DOHH2 (cell line): ENCODE measurements around the gene PPCDC.

ENCODE experiments used
- H3F3A ChIP-seq: fragments of 200-600 bp; sonication (generic), shearing (Covaris generic); 2 replicates; pipeline ENCODE4 v1.6.0; 2016; ENCODE audit warnings: antibody characterized with exemption, mild to moderate bottlenecking; ENCODE audit not compliant: control insufficient read depth, insufficient read depth
- H3K27ac ChIP-seq: fragments of 200-600 bp; sonication (generic); 2 replicates; pipeline ENCODE4 v1.5.1; 2014; ENCODE audit warnings: low read depth, mild to moderate bottlenecking, low read length, moderate library complexity
- H3K27me3 ChIP-seq: fragments of 200-600 bp; sonication (generic); 2 replicates; pipeline ENCODE4 v1.6.1; 2014; ENCODE audit warnings: mild to moderate bottlenecking, low read length, mixed read lengths; ENCODE audit not compliant: control insufficient read depth
- H3K36me3 ChIP-seq: fragments of 200-600 bp; sonication (generic); 2 replicates; pipeline ENCODE4 v1.6.1; 2014; ENCODE audit warnings: mild to moderate bottlenecking, low read length, moderate library complexity, mixed read lengths; ENCODE audit not compliant: control insufficient read depth
- H3K4me1 ChIP-seq: fragments of 200-600 bp; sonication (generic); 2 replicates; pipeline ENCODE4 v1.6.1; 2014; ENCODE audit warnings: mild to moderate bottlenecking, low read length, mixed read lengths; ENCODE audit not compliant: control insufficient read depth
- H3K4me2 ChIP-seq: fragments of 200-600 bp; sonication (generic); 2 replicates; pipeline ENCODE4 v1.6.0; 2014; ENCODE audit warnings: mild to moderate bottlenecking, low read length, moderate library complexity
- H3K4me3 ChIP-seq: fragments of 200-600 bp; sonication (generic); 2 replicates; pipeline ENCODE4 v1.5.1; 2014; ENCODE audit warnings: mild to moderate bottlenecking, low read length, mixed read lengths
- H3K79me2 ChIP-seq: fragments of 200-600 bp; sonication (generic); 2 replicates; pipeline ENCODE4 v1.6.1; 2014; ENCODE audit warnings: mild to moderate bottlenecking, low read length, mixed read lengths; ENCODE audit not compliant: control insufficient read depth
- H3K9me2 ChIP-seq: fragments of 200-600 bp; sonication (generic); replicated peaks from 2 replicates; pipeline ENCODE4 v1.6.1; 2014; ENCODE audit warnings: mild to moderate bottlenecking, low read length, mixed read lengths; ENCODE audit not compliant: control insufficient read depth
- H3K9me3 ChIP-seq: fragments of 200-600 bp; sonication (generic); 2 replicates; pipeline ENCODE4 v1.6.1; 2014; ENCODE audit warnings: antibody characterized with exemption, low read length, mixed read lengths; ENCODE audit not compliant: control insufficient read depth, insufficient read depth
- H4K20me1 ChIP-seq: fragments of 200-600 bp; sonication (generic); 2 replicates; pipeline ENCODE4 v1.6.0; 2014; ENCODE audit warnings: low read depth, mild to moderate bottlenecking, antibody characterized with exemption, low read length, moderate library complexity; ENCODE audit not compliant: control insufficient read depth, insufficient read depth
- EZH2phosphoT487 ChIP-seq: fragments of 200-600 bp; sonication (generic); IDR thresholded peaks from 2 replicates; pipeline ENCODE4 v1.6.1; 2017; ENCODE audit warnings: borderline replicate concordance, mild to moderate bottlenecking, antibody characterized with exemption, low read length, moderate library complexity, mixed read lengths
- TF ChIP-seq, protein P1 (sequence below): fragments of 200-600 bp; sonication (generic); IDR thresholded peaks from one replicate; pipeline ENCODE4 v1.5.1; 2014; ENCODE audit warnings: antibody characterized with exemption, mild to moderate bottlenecking, low read depth, low read length; ENCODE audit not compliant: poor library complexity, severe bottlenecking

Gene PPCDC

DNA sequence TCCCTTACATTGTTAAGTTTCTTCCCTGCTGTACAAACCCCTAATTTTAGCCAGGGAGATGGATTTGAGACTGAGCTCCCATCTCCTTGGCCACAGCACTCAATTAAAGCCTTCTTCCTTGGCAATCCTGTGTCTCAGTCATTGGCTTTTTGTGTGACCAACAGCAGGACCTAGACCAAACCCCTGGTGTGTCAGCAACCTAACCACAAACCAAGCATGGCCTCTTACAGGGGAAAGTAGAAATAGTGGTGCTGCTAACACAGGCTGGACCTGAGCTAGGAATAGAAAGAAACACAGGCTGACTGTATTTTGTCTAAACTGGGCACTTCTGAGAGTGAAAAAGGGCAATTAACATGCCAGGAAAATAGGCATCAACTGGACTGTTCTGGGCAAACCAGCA, 37.9 kb downstream of the PPCDC start:
- H3K9me3 ChIP-seq, result no peaks in the 10 kb centered on the region
- no peak overlapping the region for H3K4me3 ChIP-seq
- no peaks in the 10 kb centered on the region for H3K36me3 ChIP-seq
- no peaks in the 10 kb centered on the region for H3K79me2 ChIP-seq
- no peaks in the 10 kb centered on the region for H4K20me1 ChIP-seq
- no peaks in the 10 kb centered on the region for H3K27me3 ChIP-seq
- no peak overlapping the region for H3K27ac ChIP-seq
- H3K9me2 ChIP-seq, result no peaks in the 10 kb centered on the region
- no peaks in the 10 kb centered on the region for H3K4me1 ChIP-seq
- TF ChIP-seq, protein P1, sequence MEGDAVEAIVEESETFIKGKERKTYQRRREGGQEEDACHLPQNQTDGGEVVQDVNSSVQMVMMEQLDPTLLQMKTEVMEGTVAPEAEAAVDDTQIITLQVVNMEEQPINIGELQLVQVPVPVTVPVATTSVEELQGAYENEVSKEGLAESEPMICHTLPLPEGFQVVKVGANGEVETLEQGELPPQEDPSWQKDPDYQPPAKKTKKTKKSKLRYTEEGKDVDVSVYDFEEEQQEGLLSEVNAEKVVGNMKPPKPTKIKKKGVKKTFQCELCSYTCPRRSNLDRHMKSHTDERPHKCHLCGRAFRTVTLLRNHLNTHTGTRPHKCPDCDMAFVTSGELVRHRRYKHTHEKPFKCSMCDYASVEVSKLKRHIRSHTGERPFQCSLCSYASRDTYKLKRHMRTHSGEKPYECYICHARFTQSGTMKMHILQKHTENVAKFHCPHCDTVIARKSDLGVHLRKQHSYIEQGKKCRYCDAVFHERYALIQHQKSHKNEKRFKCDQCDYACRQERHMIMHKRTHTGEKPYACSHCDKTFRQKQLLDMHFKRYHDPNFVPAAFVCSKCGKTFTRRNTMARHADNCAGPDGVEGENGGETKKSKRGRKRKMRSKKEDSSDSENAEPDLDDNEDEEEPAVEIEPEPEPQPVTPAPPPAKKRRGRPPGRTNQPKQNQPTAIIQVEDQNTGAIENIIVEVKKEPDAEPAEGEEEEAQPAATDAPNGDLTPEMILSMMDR, result no peak
- no peak for TF ChIP-seq EZH2phosphoT487
- H3F3A ChIP-seq, result no peaks in the 10 kb centered on the region
- no peak overlapping the region for H3K4me2 ChIP-seq

DNA sequence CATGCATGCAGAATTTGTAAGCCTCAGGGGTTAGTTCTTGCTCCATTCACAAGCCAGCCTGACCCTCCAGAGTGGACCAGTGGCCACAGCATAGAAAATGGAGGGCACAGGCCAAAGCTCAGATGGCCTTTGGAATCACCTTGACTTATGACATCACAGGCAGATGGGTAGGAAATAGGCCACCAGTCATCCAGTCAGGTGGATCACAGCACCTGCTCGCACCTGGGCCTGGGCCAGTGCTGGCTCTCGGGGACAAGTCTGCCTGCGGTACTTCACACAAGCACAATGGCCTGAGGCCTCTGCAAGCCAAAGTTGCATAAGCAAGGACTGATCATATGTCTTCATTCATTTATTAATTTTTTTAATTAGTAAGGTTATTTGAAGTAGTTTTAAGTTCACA, 39.3 kb downstream of the PPCDC start:
- no peaks in the 10 kb centered on the region for H3K4me1 ChIP-seq
- H3K4me3 ChIP-seq, result no peak overlapping the region
- H3K9me2 ChIP-seq, result no peaks in the 10 kb centered on the region
- no peaks in the 10 kb centered on the region for H3K9me3 ChIP-seq
- H3K27ac ChIP-seq, result no peak overlapping the region
- no peaks in the 10 kb centered on the region for H4K20me1 ChIP-seq
- no peaks in the 10 kb centered on the region for H3K27me3 ChIP-seq
- H3F3A ChIP-seq, result no peaks in the 10 kb centered on the region
- no peak for TF ChIP-seq EZH2phosphoT487
- TF ChIP-seq, protein P1, result no peak
- no peak overlapping the region for H3K4me2 ChIP-seq
- no peaks in the 10 kb centered on the region for H3K79me2 ChIP-seq
- no peaks in the 10 kb centered on the region for H3K36me3 ChIP-seq

DNA sequence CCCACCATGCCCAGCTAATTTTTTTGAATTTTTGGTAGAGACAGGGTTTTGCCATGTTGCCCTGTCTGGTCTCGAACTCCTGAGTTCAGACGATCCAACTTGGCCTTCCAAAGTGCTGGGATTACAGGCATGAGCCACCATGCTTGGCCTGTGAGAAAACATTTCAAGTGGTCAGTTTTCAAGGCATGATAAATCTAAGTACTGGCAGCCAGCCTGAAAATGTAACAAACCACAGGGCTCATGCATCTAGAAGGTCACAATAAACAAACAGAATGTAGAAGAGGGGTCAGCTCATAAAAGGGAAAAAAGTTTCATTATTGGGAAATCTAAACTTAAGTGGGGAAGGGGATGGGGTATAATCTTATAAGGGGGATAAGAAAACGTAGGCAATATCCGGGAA, 39.9 kb downstream of the PPCDC start:
- no peaks in the 10 kb centered on the region for H4K20me1 ChIP-seq
- H3K27ac ChIP-seq, result no peak overlapping the region
- no peak overlapping the region for H3K4me3 ChIP-seq
- no peaks in the 10 kb centered on the region for H3K27me3 ChIP-seq
- H3K79me2 ChIP-seq, result no peaks in the 10 kb centered on the region
- no peaks in the 10 kb centered on the region for H3K4me1 ChIP-seq
- H3K9me2 ChIP-seq, result no peaks in the 10 kb centered on the region
- H3K4me2 ChIP-seq, result no peak overlapping the region
- H3K36me3 ChIP-seq, result no peaks in the 10 kb centered on the region
- H3F3A ChIP-seq, result no peaks in the 10 kb centered on the region
- H3K9me3 ChIP-seq, result no peaks in the 10 kb centered on the region
- TF ChIP-seq, protein P1, result no peak
- no peak for TF ChIP-seq EZH2phosphoT487

DNA sequence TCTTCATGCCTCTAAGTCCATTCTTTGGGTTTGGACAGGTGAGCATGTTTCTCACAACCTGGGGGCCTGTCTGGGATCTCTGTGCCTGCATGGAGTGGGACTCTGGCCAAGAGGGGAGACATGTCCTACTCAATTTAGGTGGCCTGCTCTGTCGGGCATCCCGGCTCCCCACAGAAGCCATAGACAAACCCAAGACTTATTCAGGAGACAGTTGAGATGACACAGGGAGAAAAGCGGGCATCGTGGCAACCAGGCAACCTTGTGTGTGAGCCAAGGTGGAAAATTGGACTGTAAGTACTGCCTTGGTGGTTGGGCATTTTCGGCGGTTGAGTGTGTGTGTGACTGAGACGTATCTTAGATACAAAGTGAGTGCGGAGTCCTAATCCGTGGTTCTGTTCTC, 40.5 kb downstream of the PPCDC start:
- Histone ChIP-seq H3K36me3 (no peaks in the 10 kb centered on the region), H4K20me1 (no peaks in the 10 kb centered on the region), H3K4me2 (no peak overlapping the region), H3F3A (no peaks in the 10 kb centered on the region), H3K9me3 (no peaks in the 10 kb centered on the region), H3K27me3 (no peaks in the 10 kb centered on the region), H3K9me2 (no peaks in the 10 kb centered on the region), H3K4me3 (no peak overlapping the region), H3K79me2 (no peaks in the 10 kb centered on the region), H3K27ac (no peak overlapping the region), H3K4me1 (peaks cover 2% of the 10 kb centered on the region)
- no peak for TF ChIP-seq EZH2phosphoT487
- TF ChIP-seq, protein P1, result no peak
